Measurements from ENCODE around the gene OPN5. TPM values are rescaled to one million over a fixed set of nuclear protein-coding genes. Genes with fewer than 3 reads are reported as not detected.

The OPN5 gene
- total and polyA plus RNA-seq, 12 donors = 0.15 to 1.1 (median 0.35) TPM; not detected in 3

DNA sequence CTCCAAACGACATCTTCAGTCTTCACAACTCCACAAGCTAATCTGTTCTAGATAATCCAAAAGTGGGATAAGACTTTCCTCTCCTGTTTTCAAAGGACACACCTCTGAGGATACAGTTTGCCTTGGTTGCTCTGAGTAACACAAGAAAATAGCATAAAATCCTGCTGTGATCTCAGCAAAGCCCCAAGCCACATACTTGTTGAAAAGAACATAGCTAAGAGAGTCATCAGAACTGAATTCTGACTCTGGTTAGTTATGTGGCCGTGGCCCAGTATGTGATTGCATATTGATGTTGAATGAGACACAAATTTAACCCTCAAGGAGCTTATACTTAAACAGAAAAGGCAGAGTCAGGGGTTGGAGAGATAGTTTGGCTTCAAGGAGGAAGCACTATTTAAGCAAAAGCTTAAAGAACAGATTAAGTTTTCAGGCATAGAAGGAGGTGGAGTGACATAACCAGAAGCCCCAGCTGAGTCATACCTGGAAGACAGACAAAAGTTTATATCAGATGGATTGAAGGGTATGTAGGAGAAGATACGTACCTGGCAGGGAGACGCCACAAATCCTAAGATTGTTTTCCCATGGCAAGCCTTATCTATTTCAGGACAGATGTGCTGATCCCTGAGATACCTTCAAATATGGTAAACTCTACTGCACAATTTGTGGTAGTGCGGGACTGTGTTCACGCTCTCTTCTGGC, 41.2 kb downstream of the OPN5 start:
- H3K27me3 ChIP-seq = peaks cover 0 to 3% (median 0%) of the 10 kb centered on the region in 7 donors
- no peak overlapping the region for H3K4me3 ChIP-seq
- no peaks in the 10 kb centered on the region for H3K9me3 ChIP-seq
- no peaks in the 10 kb centered on the region for H3K4me1 ChIP-seq
- 81 to 83% methylated on average over 6 of the region's 6 CpGs for WGBS, 2 donors
- DNase-seq = no peak
- H3K27ac ChIP-seq = no peak overlapping the region
- intact Hi-C loops (cut with DNase I) = no loop called here
- no peak for ATAC-seq
- TF ChIP-seq, protein P1, sequence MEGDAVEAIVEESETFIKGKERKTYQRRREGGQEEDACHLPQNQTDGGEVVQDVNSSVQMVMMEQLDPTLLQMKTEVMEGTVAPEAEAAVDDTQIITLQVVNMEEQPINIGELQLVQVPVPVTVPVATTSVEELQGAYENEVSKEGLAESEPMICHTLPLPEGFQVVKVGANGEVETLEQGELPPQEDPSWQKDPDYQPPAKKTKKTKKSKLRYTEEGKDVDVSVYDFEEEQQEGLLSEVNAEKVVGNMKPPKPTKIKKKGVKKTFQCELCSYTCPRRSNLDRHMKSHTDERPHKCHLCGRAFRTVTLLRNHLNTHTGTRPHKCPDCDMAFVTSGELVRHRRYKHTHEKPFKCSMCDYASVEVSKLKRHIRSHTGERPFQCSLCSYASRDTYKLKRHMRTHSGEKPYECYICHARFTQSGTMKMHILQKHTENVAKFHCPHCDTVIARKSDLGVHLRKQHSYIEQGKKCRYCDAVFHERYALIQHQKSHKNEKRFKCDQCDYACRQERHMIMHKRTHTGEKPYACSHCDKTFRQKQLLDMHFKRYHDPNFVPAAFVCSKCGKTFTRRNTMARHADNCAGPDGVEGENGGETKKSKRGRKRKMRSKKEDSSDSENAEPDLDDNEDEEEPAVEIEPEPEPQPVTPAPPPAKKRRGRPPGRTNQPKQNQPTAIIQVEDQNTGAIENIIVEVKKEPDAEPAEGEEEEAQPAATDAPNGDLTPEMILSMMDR (IDR thresholded peaks at IDR 0.05) = no peak
- no peaks in the 10 kb centered on the region for H3K36me3 ChIP-seq

DNA sequence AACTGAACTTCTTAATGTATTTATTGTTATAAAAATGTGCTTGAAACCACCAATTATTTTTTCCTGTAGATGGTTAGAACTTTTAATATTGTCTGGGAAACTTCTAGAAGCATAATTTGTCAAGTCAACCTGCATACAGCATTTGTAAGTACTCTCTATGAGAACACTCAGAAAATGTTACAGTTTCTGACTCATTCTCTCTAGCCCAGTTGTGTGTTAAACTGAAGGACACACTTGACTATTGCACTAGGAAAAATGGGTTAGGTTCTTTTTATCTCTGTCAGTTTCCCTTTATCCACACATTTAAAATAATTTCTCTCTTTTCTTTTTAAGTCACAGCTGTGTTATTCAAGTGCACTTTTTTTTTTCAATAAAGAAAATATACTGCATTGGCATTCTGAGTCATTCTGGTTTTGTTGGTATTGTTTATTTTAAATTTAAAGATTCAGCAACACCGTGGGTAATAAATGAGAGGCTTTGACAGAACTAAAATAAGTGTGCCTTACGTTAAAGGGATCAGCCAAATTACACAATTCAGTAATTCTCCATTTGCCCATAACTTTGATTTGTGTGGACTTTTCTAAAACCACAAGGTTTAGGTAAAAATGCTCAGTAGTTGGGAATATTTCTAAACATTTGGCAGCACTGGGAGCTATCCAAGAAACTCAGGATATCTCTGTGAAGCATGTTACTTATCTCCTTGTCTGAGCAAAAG, 50.7 kb downstream of the OPN5 start:
- no peaks in the 10 kb centered on the region for H3K36me3 ChIP-seq
- 36 to 64% methylated on average over 2 of the region's 2 CpGs for WGBS, 2 donors
- no peak for DNase-seq
- H3K4me3 ChIP-seq = no peak overlapping the region
- peaks cover 0 to 6% (median 0%) of the 10 kb centered on the region in 7 donors for H3K27me3 ChIP-seq
- no peaks in the 10 kb centered on the region for H3K4me1 ChIP-seq
- H3K27ac ChIP-seq = no peak overlapping the region
- no peaks in the 10 kb centered on the region for H3K9me3 ChIP-seq
- TF ChIP-seq, protein P1 (IDR thresholded peaks at IDR 0.05) = no peak
- no peak for ATAC-seq
- intact Hi-C loops (cut with DNase I) = no loop called here

DNA sequence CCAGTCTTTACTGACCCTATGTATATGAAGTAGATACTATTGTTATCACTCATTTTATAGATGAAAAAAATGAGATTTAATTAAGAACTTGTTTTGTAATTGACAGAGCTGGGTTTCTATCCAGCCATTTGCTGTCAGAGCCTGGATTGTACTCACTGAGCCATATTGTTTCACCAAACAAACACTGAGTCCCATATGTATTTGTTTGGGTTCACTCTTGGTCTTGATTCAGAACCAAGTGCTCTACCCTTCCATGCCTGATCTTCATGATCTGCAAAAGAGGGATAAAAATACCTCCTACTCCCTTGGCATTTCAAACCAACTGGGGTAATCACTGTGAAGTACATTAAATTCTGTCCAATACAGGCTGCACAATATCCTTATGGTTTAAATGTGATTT, 52.4 kb downstream of the OPN5 start:
- no peak for DNase-seq
- Histone ChIP-seq H3K27me3 (peaks cover 0 to 1% (median 0%) of the 10 kb centered on the region in 7 donors), H3K36me3 (no peaks in the 10 kb centered on the region), H3K4me3 (no peak overlapping the region), H3K4me1 (no peaks in the 10 kb centered on the region), H3K27ac (no peak overlapping the region), H3K9me3 (no peaks in the 10 kb centered on the region)
- TF ChIP-seq, protein P1 (IDR thresholded peaks at IDR 0.05) = no peak
- no peak for ATAC-seq
- intact Hi-C loops (cut with DNase I) = no loop called here

DNA sequence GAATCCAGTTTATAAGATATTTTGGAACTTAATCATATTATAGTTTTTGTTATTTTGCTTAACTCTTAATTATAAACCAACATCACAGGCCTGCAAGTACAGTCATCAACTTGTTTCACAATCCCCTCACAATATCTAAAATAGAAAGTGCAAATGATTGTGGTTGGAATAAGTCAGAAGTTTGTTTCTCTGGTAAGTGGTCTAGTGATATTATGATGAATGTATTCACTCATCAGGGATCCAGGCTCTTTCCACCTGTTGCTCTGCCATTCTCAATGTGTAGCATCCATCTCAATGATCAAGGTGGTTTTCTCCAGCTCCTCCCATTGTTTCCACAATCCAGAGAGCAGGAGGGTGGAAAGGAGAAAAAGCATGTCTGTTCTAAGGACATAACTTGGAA, 54.2 kb downstream of the OPN5 start:
- H3K4me3 ChIP-seq = no peak overlapping the region
- H3K4me1 ChIP-seq = no peaks in the 10 kb centered on the region
- TF ChIP-seq, protein P1 (IDR thresholded peaks at IDR 0.05) = no peak
- intact Hi-C loops (cut with DNase I) = no loop called here
- H3K27me3 ChIP-seq = no peaks in the 10 kb centered on the region
- H3K36me3 ChIP-seq = no peaks in the 10 kb centered on the region
- no peak overlapping the region for H3K27ac ChIP-seq
- ATAC-seq = no peak
- no peaks in the 10 kb centered on the region for H3K9me3 ChIP-seq
- DNase-seq = no peak

All from heart right ventricle (tissue), 16 donors.